ENCODE results near the gene SH3D21. TPM values are rescaled to one million over a fixed set of nuclear protein-coding genes. Genes with fewer than 3 reads are reported as not detected.

SH3D21 gene
- total and polyA plus RNA-seq, 2 of the 8 experiments (the other 6 are each of a cell fraction or from before 2014, with no cell fraction given) = 3.4 to 8.6 TPM

- TF ChIP-seq CHD7 (IDR thresholded peaks at IDR 0.05; ENCODE audit: insufficient replicate concordance, low read length) (no peak), NRF1 (IDR thresholded peaks at IDR 0.05; ENCODE audit: low read depth, low read length) (no peak), USF2 (IDR thresholded peaks at IDR 0.05; ENCODE audit: low read length) (no peak), RNF2 (IDR thresholded peaks at IDR 0.05; ENCODE audit: borderline replicate concordance, low read depth, low read length, missing control alignments, poor library complexity, severe bottlenecking) (no peak), EP300 (IDR thresholded peaks at IDR 0.05; ENCODE audit: borderline replicate concordance in 1 of 2, low read depth in 2 of 2, low read length in 2 of 2) (no peak), CBX5 (IDR thresholded peaks at IDR 0.05; ENCODE audit: low read depth, low read length) (no peak), CTBP2 (IDR thresholded peaks at IDR 0.05; ENCODE audit: borderline replicate concordance, insufficient read depth, insufficient read length, low read length) (no peak), RBBP5 (IDR thresholded peaks at IDR 0.05; ENCODE audit: borderline replicate concordance, low read depth, low read length) (no peak)
Observed at GRCh38 chr1:36346741-36347370, 40.7 kb downstream of the SH3D21 start (continued).
